ENCODE data around the gene TMEM217.

DNA sequence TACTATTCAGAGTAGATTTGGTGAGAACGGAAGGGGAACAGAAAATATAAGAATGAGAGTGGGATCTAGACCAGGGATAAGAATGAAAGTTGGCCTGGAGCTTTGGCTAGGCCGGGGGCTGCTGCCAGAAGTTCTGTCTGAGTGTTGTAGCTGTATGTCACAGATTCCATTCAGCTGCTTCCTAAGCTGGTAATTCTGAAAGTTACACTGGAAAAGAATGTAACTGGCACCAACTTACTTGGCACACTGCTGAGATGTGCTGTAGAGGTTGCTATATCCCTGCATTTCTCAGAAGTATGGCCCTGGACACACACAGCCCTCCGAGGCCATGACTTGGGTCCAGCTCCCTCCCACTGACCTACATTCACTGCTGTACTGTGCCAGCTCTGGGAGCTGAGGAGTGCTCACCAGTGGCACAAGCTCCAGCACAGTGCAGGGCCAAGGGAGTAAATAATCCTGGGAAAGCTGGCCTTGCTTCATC, 25.8 kb upstream of the TMEM217 start:
- TF ChIP-seq, protein P1, sequence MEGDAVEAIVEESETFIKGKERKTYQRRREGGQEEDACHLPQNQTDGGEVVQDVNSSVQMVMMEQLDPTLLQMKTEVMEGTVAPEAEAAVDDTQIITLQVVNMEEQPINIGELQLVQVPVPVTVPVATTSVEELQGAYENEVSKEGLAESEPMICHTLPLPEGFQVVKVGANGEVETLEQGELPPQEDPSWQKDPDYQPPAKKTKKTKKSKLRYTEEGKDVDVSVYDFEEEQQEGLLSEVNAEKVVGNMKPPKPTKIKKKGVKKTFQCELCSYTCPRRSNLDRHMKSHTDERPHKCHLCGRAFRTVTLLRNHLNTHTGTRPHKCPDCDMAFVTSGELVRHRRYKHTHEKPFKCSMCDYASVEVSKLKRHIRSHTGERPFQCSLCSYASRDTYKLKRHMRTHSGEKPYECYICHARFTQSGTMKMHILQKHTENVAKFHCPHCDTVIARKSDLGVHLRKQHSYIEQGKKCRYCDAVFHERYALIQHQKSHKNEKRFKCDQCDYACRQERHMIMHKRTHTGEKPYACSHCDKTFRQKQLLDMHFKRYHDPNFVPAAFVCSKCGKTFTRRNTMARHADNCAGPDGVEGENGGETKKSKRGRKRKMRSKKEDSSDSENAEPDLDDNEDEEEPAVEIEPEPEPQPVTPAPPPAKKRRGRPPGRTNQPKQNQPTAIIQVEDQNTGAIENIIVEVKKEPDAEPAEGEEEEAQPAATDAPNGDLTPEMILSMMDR (IDR thresholded peaks at IDR 0.05; ENCODE audit: poor library complexity), result no peak
- TF ChIP-seq EZH2phosphoT487 (IDR thresholded peaks at IDR 0.05; ENCODE audit: low read depth, severe bottlenecking, unreplicated experiment), result no peak

All from hepatocyte (in vitro differentiated cells).